ENCODE data around the gene HES7. TPM values are rescaled to one million over a fixed set of nuclear protein-coding genes. Genes with fewer than 3 reads are reported as not detected.

The HES7 gene
- total RNA-seq, 1 experiment from 2014 or later = 0.33 TPM

GRCh38 chr17:8162997-8163977, 39.4 kb upstream of the HES7 start:
- Histone ChIP-seq H2AK5ac (ENCODE audit: insufficient read length, low read length) (no peak overlapping the region), H2BK5ac (ENCODE audit: insufficient read length, low read length) (peak overlapping the region; percentile 79), H2BK15ac (ENCODE audit: low read depth, low read length) (no peak overlapping the region), H3K27ac (ENCODE audit: insufficient read length, low read depth, low read length) (peak overlapping the region; percentile 62), H4K91ac (ENCODE audit: insufficient read length, low read depth, low read length) (no peak overlapping the region), H2BK12ac (ENCODE audit: insufficient read length, low read depth, low read length) (peak overlapping the region; percentile 83), H3K9ac (ENCODE audit: extremely low read depth, insufficient read length, low read length) (peak overlapping the region; percentile 89), H3K79me2 (ENCODE audit: insufficient read depth, low read length) (no peaks in the 10 kb centered on the region), H4K20me1 (ENCODE audit: control insufficient read depth, insufficient read depth, insufficient read length) (no peaks in the 10 kb centered on the region), H3K4ac (ENCODE audit: low read depth, low read length) (peak overlapping the region; percentile 20; the same call in 1 of the 2 replicates), H2AFZ (ENCODE audit: low read length) (no peak overlapping the region), H3K9me3 (ENCODE audit: control insufficient read depth, low read depth, low read length) (no peaks in the 10 kb centered on the region), H2BK120ac (ENCODE audit: low read depth, low read length, poor library complexity, severe bottlenecking) (peak overlapping the region; percentile 62), H4K5ac (ENCODE audit: insufficient read length, low read depth, low read length) (peak overlapping the region; percentile 93), H3K27me3 (ENCODE audit: insufficient read depth, low read length) (no peaks in the 10 kb centered on the region), H3K4me2 (ENCODE audit: insufficient read depth, insufficient read length, low read length) (peak overlapping the region; percentile 51), H3K4me1 (ENCODE audit: insufficient read depth, low read length) (peaks cover 3% of the 10 kb centered on the region; the same call in 1 of the 2 replicates), H3T11ph (ENCODE audit: low read length) (no peak overlapping the region), H3K23me2 (ENCODE audit: insufficient read length, low read depth, low read length, poor library complexity, severe bottlenecking) (peaks cover 13% of the 10 kb centered on the region), H3K14ac (ENCODE audit: insufficient read depth, low read length) (peak overlapping the region; percentile 93), H2BK20ac (ENCODE audit: low read depth, low read length, poor library complexity, severe bottlenecking) (no peak overlapping the region), H3K18ac (ENCODE audit: insufficient read length, low read depth, low read length) (peak overlapping the region; percentile 97), H3K79me1 (ENCODE audit: insufficient read depth, low read depth, low read length, poor library complexity, severe bottlenecking) (no peaks in the 10 kb centered on the region), H3K56ac (ENCODE audit: insufficient read length, low read depth, low read length) (no peak overlapping the region), H4K8ac (replicated peaks; ENCODE audit: insufficient read length, low read depth, low read length) (no peak overlapping the region), H3K23ac (ENCODE audit: insufficient read length, low read depth, low read length) (peak overlapping the region; percentile 57)
- peaks cover 10 to 26% (median 22%) of the 10 kb centered on the region in 3 experiments for H3K36me3 Mint-ChIP-seq (ENCODE audit: insufficient read depth in 1 of 3, low read depth in 3 of 3)
- H3K9me3 Mint-ChIP-seq = no peaks in the 10 kb centered on the region
- peak; percentile 95 for DNase-seq
- no CpG with 5 or more reads among the region's 55 CpGs for WGBS (ENCODE audit: extremely low coverage, insufficient read length, low lambda C conversion rate)
- peaks cover 38 to 44% of the 10 kb centered on the region in 2 experiments for H3K4me1 Mint-ChIP-seq
- H3K4me3 Mint-ChIP-seq = peak overlapping the region; percentile 86 to 95
- TF ChIP-seq, protein P1, sequence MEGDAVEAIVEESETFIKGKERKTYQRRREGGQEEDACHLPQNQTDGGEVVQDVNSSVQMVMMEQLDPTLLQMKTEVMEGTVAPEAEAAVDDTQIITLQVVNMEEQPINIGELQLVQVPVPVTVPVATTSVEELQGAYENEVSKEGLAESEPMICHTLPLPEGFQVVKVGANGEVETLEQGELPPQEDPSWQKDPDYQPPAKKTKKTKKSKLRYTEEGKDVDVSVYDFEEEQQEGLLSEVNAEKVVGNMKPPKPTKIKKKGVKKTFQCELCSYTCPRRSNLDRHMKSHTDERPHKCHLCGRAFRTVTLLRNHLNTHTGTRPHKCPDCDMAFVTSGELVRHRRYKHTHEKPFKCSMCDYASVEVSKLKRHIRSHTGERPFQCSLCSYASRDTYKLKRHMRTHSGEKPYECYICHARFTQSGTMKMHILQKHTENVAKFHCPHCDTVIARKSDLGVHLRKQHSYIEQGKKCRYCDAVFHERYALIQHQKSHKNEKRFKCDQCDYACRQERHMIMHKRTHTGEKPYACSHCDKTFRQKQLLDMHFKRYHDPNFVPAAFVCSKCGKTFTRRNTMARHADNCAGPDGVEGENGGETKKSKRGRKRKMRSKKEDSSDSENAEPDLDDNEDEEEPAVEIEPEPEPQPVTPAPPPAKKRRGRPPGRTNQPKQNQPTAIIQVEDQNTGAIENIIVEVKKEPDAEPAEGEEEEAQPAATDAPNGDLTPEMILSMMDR (conservative IDR thresholded peaks at IDR 0.05) = no peak
- no peaks in the 10 kb centered on the region for H3K27me3 Mint-ChIP-seq (ENCODE audit: low read depth)
- peak overlapping the region; percentile 98 to 100 (median 99) for H3K27ac Mint-ChIP-seq

All from H9 (cell line).